NCI-H1417 (cell line): ENCODE results near the gene WWP2.

ENCODE experiments used
- DNase-seq, 3 experiments: peaks; one replicate each; lab custom pipeline; 2025; lab: John Stamatoyannopoulos, UW

The WWP2 gene

GRCh38 chr16:69889295-69889964 lies 127.3 kb downstream of the WWP2 start:
- no peak for DNase-seq

- peak; percentile 44 to 96 (median 82) for DNase-seq
These were observed 128.2 kb downstream of the WWP2 start for GRCh38 chr16:69890114-69890891.

- no peak for DNase-seq
These were observed 128.8 kb downstream of the WWP2 start for GRCh38 chr16:69890892-69891282.

- no peak for DNase-seq
These were observed 130.2 kb downstream of the WWP2 start for GRCh38 chr16:69892378-69892777.

GRCh38 chr16:69893106-69893505 lies 131.0 kb downstream of the WWP2 start:
- DNase-seq = no peak

DNA sequence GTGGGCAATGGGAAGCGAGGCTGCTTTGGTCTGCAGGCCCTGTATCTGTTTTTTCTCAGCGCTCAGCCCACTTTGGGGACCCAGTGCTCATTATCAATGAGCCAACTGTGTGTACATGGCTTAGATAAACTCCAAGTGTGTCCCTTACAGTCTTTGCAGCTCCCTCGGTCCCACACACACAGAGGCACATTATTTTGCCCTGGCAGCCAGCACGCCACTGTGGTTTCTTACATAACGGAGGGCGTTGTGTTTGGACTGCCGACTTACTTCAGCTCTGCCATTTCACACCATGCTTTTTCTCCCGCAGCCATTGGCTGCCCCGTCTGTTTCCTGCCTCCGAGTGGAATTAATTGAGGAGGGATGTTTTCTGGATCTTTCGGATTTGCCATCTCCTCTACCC lies 132.5 kb downstream of the WWP2 start:
- DNase-seq = no peak

- DNase-seq = no peak
These were observed 141.8 kb downstream of the WWP2 start for GRCh38 chr16:69903865-69904415.

- DNase-seq = no peak
These were observed 142.5 kb downstream of the WWP2 start for GRCh38 chr16:69904495-69905170.

DNA sequence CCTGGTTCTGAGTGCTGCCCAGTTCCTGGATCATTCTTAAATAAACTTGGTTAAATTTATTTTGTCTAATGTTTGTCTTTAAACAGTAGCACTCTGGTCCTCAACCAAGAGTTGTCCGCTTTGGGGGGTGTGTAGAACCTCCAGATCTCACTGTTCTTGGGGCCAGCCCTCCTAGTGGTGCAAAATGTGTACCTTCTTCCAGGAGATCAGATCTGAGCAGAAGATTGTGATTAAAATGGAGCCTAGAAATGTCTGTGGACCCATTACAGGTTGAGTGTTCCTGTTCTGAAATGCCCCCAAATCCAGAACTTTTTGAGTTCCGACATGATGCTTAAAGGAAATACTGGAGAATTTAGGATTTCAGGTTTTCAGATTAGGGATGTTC lies 143.0 kb downstream of the WWP2 start:
- no peak for DNase-seq

DNA sequence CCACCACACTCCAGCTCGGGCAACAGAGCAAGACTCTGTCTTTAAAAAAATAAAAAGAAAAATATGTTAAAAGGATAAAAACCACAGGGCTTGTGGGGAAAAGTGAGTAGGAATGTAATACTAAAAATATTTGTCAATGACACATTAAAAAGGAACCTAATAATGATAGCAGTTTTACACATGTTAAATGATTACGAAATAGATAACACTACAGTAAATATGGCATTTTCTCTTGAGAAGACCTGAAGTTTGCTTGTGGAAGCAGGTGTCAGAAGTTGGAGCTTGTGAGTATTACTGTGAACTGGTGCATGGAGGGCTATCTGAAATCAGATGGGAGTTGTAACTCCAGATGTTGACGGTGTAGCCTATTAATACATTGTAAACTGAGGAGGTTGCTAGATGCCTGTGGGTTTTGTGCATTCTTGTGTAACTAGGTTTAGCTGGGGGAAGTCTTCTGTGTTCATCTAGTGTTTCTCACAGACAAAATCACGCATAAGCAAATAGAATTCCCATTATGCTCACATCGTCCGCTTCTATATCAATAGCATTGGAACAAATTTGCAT lies 144.8 kb downstream of the WWP2 start:
- DNase-seq = no peak

GRCh38 chr16:69909043-69909442 lies 146.9 kb downstream of the WWP2 start:
- DNase-seq = no peak

- DNase-seq = peak in 1 of 3 experiments; percentile 18
These were observed 147.6 kb downstream of the WWP2 start for GRCh38 chr16:69909760-69910159.

GRCh38 chr16:69910964-69911363 lies 148.8 kb downstream of the WWP2 start:
- DNase-seq = no peak

DNA sequence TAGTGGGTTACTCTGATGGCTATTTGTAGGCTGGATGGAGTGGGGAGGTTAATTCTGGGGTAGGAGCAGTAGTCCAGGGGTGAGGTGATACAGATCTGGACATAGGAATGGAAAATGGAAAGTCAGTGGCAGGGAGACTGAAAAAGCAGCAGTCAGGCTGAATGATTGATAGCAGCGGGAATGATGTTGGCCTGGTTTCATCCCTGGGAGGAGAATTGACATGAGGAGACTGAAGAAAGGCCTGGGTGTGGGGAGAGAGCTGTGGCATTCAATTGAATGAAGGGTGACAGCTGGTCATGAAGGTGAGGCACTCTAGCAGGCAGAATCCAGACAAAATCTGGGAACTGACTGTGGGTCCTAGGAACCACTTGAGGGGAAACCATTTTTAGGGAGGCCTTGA lies 154.3 kb downstream of the WWP2 start:
- no peak for DNase-seq

DNA sequence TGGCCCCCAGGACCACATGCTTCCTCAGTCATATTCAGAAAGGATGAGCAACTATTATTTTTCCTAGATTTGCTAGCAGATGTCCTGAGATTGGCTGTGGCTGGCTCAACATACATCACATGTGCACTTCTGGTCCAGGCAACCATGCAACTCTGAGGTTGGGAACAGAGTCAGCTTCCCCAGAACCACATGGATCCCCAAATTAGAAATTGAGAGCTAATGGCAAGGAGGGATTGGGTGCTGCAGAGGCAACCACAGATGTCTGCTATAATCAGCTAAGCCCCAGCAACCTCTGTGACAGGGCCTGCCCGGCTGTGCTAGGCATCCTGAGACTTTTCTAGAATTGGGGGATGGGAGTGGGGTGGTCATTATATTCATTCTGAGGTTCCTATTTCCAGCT lies 155.2 kb downstream of the WWP2 start:
- no peak for DNase-seq

GRCh38 chr16:69917739-69918138 lies 155.6 kb downstream of the WWP2 start:
- no peak for DNase-seq

GRCh38 chr16:69918241-69918640 lies 156.1 kb downstream of the WWP2 start:
- no peak for DNase-seq

- no peak for DNase-seq
These were observed 159.0 kb downstream of the WWP2 start for GRCh38 chr16:69921127-69921526.

GRCh38 chr16:69922200-69922599 lies 160.1 kb downstream of the WWP2 start:
- no peak for DNase-seq

DNA sequence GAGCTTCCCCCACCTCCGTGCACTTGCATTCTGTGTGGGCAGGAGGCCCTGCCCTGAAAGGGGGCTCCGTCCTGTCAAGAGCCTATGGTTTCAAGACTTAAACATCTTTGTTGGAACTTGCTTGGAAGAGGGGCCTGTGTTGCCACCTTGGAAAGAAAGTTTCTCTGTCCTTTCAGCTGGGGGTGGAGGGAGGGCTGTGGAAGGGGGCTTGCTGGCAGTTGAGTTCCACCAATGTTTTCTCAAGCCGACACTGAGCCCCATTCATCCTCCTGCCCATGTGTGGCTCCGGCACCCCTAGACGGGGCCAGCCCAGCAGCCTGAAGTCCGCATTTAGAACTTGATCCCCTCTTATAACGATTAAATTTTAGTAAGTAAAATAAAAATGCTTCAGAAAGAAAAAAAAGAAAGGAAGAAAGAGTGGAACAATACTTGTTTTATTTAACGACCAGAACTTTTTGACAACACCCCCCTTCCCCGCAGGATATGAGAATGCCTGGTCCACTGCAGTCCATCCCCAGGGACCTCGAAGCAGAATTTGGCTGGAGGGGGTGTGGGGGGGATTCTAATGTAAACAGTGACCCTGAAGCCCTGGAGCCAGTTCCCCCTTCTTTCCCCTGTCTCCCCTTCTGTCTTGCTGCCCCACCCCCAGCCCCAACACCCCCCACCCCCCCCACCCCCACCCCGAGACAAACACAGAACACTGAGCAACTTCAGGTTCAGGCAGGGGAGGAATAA lies 162.1 kb downstream of the WWP2 start:
- no peak for DNase-seq

DNA sequence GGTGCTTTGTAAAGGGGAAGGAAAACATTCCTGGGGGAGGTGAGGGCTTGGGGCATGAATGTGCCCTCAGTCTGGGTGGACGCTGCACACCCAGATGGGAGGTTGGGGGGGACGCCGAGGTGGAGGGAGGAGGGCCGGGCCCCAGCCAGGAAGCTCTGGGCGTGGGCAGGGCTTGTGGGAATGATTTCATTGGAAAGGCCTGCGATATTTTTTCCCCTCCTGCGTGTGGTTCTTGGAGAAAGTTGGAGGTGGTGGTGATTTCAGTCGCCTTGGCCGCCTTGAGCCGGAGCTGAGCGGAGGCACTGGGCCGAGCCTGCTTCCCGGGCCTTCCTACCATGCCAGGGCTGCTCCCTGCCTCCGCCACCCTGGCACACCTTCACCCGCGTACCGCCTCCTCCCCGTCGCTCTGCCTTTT lies 162.7 kb downstream of the WWP2 start:
- no peak for DNase-seq

- DNase-seq = no peak
These were observed 163.2 kb downstream of the WWP2 start for GRCh38 chr16:69925311-69925710.
